ENCODE results near the gene GLIS1. TPM values are rescaled to one million over a fixed set of nuclear protein-coding genes. Genes with fewer than 3 reads are reported as not detected.

Gene GLIS1
- total RNA-seq, 1 experiment from 2014 or later, result 0.39 TPM

- ChIA-PET RAD21 (ENCODE audit: low non-redundant PET in 1 of 2, low total read pairs in 2 of 2, uncharacterized antibody in 2 of 2, unreplicated experiment in 2 of 2) (no interaction called here), POLR2A (no interaction called here), CTCF (no interaction called here)
- no peaks in the 10 kb centered on the region for H3K4me1 ChIP-seq (ENCODE audit: control insufficient read depth in 1 of 2, insufficient read depth in 2 of 2, low read length in 2 of 2)
- H3K9ac ChIP-seq (ENCODE audit: low read length), result no peak overlapping the region
- TF ChIP-seq, protein P1, sequence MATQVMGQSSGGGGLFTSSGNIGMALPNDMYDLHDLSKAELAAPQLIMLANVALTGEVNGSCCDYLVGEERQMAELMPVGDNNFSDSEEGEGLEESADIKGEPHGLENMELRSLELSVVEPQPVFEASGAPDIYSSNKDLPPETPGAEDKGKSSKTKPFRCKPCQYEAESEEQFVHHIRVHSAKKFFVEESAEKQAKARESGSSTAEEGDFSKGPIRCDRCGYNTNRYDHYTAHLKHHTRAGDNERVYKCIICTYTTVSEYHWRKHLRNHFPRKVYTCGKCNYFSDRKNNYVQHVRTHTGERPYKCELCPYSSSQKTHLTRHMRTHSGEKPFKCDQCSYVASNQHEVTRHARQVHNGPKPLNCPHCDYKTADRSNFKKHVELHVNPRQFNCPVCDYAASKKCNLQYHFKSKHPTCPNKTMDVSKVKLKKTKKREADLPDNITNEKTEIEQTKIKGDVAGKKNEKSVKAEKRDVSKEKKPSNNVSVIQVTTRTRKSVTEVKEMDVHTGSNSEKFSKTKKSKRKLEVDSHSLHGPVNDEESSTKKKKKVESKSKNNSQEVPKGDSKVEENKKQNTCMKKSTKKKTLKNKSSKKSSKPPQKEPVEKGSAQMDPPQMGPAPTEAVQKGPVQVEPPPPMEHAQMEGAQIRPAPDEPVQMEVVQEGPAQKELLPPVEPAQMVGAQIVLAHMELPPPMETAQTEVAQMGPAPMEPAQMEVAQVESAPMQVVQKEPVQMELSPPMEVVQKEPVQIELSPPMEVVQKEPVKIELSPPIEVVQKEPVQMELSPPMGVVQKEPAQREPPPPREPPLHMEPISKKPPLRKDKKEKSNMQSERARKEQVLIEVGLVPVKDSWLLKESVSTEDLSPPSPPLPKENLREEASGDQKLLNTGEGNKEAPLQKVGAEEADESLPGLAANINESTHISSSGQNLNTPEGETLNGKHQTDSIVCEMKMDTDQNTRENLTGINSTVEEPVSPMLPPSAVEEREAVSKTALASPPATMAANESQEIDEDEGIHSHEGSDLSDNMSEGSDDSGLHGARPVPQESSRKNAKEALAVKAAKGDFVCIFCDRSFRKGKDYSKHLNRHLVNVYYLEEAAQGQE (IDR thresholded peaks at IDR 0.05; ENCODE audit: low read depth), result no peak
- no peak for TF ChIP-seq JUND (IDR thresholded peaks at IDR 0.05)
- no peaks in the 10 kb centered on the region for H3K79me2 ChIP-seq (ENCODE audit: insufficient read depth, low read length)
- H3K4me2 ChIP-seq (ENCODE audit: low read length), result no peak overlapping the region
- intact Hi-C loops (cut with micrococcal nuclease), result no loop called here
- no peaks in the 10 kb centered on the region for H3K36me3 ChIP-seq (ENCODE audit: control insufficient read depth in 1 of 2, insufficient read depth in 2 of 2, low read length in 2 of 2)
- H3K9me3 ChIP-seq (ENCODE audit: control insufficient read depth in 1 of 2, insufficient read depth in 1 of 2, low read depth in 1 of 2, low read length in 2 of 2), result no peaks in the 10 kb centered on the region
- BruUV-seq (replicated peaks), result no TSS peak
- H3K27ac ChIP-seq (ENCODE audit: low read depth, low read length), result no peak overlapping the region
- H3K9me2 ChIP-seq (ENCODE audit: insufficient read depth), result no peaks in the 10 kb centered on the region
- no peaks in the 10 kb centered on the region for H4K20me1 ChIP-seq (ENCODE audit: insufficient read depth)
- ATAC-seq (no peak), DNase-seq (ENCODE audit: low read depth, low spot score) (no peak)
- no peak overlapping the region for H3K4me3 ChIP-seq (replicated peaks in 1 of 2; ENCODE audit: low read depth in 1 of 2, low read length in 2 of 2)
- no peak overlapping the region for H2AFZ ChIP-seq (ENCODE audit: low read depth, low read length, poor library complexity, severe bottlenecking)
- H3K27me3 ChIP-seq (ENCODE audit: insufficient read depth, low read length), result no peaks in the 10 kb centered on the region
Measured at GRCh38 chr1:53529555-53529954, 209.4 kb downstream of the GLIS1 start.

GRCh38 chr1:53527368-53527767 is 211.6 kb downstream of the GLIS1 start:
- POLR2A ChIA-PET, result no interaction called here

More at GRCh38 chr1:53527368-53527767, 211.6 kb downstream of the GLIS1 start:
- CTCF ChIA-PET, result no interaction called here
- H2AFZ ChIP-seq (ENCODE audit: low read depth, low read length, poor library complexity, severe bottlenecking), result no peak overlapping the region
- no peaks in the 10 kb centered on the region for H4K20me1 ChIP-seq (ENCODE audit: insufficient read depth)
- ATAC-seq (no peak), DNase-seq (ENCODE audit: low read depth, low spot score) (no peak)
- no peak overlapping the region for H3K4me2 ChIP-seq (ENCODE audit: low read length)
- H3K9ac ChIP-seq (ENCODE audit: low read length), result no peak overlapping the region
- intact Hi-C loops (cut with micrococcal nuclease), result no loop called here
- no peaks in the 10 kb centered on the region for H3K4me1 ChIP-seq (ENCODE audit: control insufficient read depth in 1 of 2, insufficient read depth in 2 of 2, low read length in 2 of 2)
- H3K36me3 ChIP-seq (ENCODE audit: control insufficient read depth in 1 of 2, insufficient read depth in 2 of 2, low read length in 2 of 2), result no peaks in the 10 kb centered on the region
- H3K9me2 ChIP-seq (ENCODE audit: insufficient read depth), result no peaks in the 10 kb centered on the region
- no peak overlapping the region for H3K4me3 ChIP-seq (replicated peaks in 1 of 2; ENCODE audit: low read depth in 1 of 2, low read length in 2 of 2)
- BruUV-seq (replicated peaks), result no TSS peak
- RAD21 ChIA-PET (ENCODE audit: low non-redundant PET in 1 of 2, low total read pairs in 2 of 2, uncharacterized antibody in 2 of 2, unreplicated experiment in 2 of 2), result no interaction called here
- H3K27ac ChIP-seq (ENCODE audit: low read depth, low read length), result no peak overlapping the region; the same call in 1 of the 2 replicates
- TF ChIP-seq CEBPB (IDR thresholded peaks at IDR 0.05; ENCODE audit: low read depth) (no peak), ELF1 (IDR thresholded peaks at IDR 0.05; ENCODE audit: borderline replicate concordance, low read depth) (no peak), SRF (IDR thresholded peaks at IDR 0.05; ENCODE audit: low read depth) (no peak), CBX3 (IDR thresholded peaks at IDR 0.05; ENCODE audit: low read depth) (no peak)
- H3K79me2 ChIP-seq (ENCODE audit: insufficient read depth, low read length), result no peaks in the 10 kb centered on the region
- H3K27me3 ChIP-seq (ENCODE audit: insufficient read depth, low read length), result no peaks in the 10 kb centered on the region
- no peaks in the 10 kb centered on the region for H3K9me3 ChIP-seq (ENCODE audit: control insufficient read depth in 1 of 2, insufficient read depth in 1 of 2, low read depth in 1 of 2, low read length in 2 of 2)
